ENCODE measurements around the gene TFCP2L1. TPM values are rescaled to one million over a fixed set of nuclear protein-coding genes. Genes with fewer than 3 reads are reported as not detected.

TFCP2L1 gene
- total and polyA plus RNA-seq, 4 donors = 0.06 to 1.5 (median 0.36) TPM

DNA sequence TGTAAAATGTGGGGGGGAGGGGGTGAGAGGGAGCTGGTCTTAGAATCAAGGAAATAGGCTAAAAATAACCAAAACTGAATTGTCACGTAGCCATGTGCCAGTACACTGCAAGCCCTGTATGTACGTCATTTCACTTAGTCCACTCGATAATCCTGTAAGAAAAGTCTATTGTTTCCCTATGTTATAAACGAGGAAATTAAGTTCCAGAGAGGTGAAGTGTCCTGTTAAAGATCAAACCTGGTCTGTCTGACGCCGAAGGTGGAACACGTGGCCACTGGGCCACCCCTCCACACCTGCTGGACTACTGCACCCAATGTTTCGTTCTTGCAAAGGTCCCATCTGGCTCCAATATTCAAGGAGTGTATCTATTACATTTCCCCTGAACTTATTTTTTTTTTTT lies 29.6 kb downstream of the TFCP2L1 start:
- Histone ChIP-seq H3K4me3 (ENCODE audit: low read depth in 1 of 3, low read length in 3 of 3) (no peak overlapping the region), H3K4me1 (ENCODE audit: control insufficient read depth in 4 of 4, insufficient read depth in 4 of 4, low read length in 3 of 4) (no peaks in the 10 kb centered on the region), H3K9me3 (ENCODE audit: control insufficient read depth in 4 of 4, low read length in 3 of 4) (no peaks in the 10 kb centered on the region), H3K9ac (ENCODE audit: low read depth in 1 of 2, low read length in 2 of 2) (no peak overlapping the region), H3K27me3 (ENCODE audit: control insufficient read depth in 4 of 4, insufficient read depth in 4 of 4, low read length in 3 of 4) (no peaks in the 10 kb centered on the region), H3K36me3 (ENCODE audit: control insufficient read depth in 4 of 4, insufficient read depth in 3 of 4, low read depth in 1 of 4, low read length in 3 of 4) (no peaks in the 10 kb centered on the region), H3K27ac (ENCODE audit: low read depth in 1 of 2, low read length in 2 of 2) (no peak overlapping the region)
- no peak for DNase-seq (ENCODE audit: low spot score)
- TF ChIP-seq JUND (IDR thresholded peaks at IDR 0.05) (no peak), RAD21 (IDR thresholded peaks at IDR 0.05) (no peak), TAF1 (conservative IDR thresholded peaks at IDR 0.05) (no peak), YY1 (IDR thresholded peaks at IDR 0.05) (no peak), HNF4G (IDR thresholded peaks at IDR 0.05) (no peak), NR2F2 (IDR thresholded peaks at IDR 0.05) (no peak), EGR1 (IDR thresholded peaks at IDR 0.05; ENCODE audit: low read depth in 2 of 2) (no peak)
- TF ChIP-seq, protein P1, sequence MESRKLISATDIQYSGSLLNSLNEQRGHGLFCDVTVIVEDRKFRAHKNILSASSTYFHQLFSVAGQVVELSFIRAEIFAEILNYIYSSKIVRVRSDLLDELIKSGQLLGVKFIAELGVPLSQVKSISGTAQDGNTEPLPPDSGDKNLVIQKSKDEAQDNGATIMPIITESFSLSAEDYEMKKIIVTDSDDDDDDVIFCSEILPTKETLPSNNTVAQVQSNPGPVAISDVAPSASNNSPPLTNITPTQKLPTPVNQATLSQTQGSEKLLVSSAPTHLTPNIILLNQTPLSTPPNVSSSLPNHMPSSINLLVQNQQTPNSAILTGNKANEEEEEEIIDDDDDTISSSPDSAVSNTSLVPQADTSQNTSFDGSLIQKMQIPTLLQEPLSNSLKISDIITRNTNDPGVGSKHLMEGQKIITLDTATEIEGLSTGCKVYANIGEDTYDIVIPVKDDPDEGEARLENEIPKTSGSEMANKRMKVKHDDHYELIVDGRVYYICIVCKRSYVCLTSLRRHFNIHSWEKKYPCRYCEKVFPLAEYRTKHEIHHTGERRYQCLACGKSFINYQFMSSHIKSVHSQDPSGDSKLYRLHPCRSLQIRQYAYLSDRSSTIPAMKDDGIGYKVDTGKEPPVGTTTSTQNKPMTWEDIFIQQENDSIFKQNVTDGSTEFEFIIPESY (IDR thresholded peaks at IDR 0.05) = no peak
- WGBS = 77% methylated on average over 8 of the region's 8 CpGs

GRCh38 chr2:121254748-121255147 lies 30.3 kb downstream of the TFCP2L1 start:
- no peak for DNase-seq (ENCODE audit: low spot score)
- Histone ChIP-seq H3K27ac (ENCODE audit: low read depth in 1 of 2, low read length in 2 of 2) (no peak overlapping the region), H3K27me3 (ENCODE audit: control insufficient read depth in 4 of 4, insufficient read depth in 4 of 4, low read length in 3 of 4) (no peaks in the 10 kb centered on the region), H3K4me1 (ENCODE audit: control insufficient read depth in 4 of 4, insufficient read depth in 4 of 4, low read length in 3 of 4) (no peaks in the 10 kb centered on the region), H3K4me3 (ENCODE audit: low read depth in 1 of 3, low read length in 3 of 3) (no peak overlapping the region), H3K36me3 (ENCODE audit: control insufficient read depth in 4 of 4, insufficient read depth in 3 of 4, low read depth in 1 of 4, low read length in 3 of 4) (no peaks in the 10 kb centered on the region), H3K9me3 (ENCODE audit: control insufficient read depth in 4 of 4, low read length in 3 of 4) (no peaks in the 10 kb centered on the region), H3K9ac (ENCODE audit: low read depth in 1 of 2, low read length in 2 of 2) (no peak overlapping the region)
- TF ChIP-seq, protein P2, sequence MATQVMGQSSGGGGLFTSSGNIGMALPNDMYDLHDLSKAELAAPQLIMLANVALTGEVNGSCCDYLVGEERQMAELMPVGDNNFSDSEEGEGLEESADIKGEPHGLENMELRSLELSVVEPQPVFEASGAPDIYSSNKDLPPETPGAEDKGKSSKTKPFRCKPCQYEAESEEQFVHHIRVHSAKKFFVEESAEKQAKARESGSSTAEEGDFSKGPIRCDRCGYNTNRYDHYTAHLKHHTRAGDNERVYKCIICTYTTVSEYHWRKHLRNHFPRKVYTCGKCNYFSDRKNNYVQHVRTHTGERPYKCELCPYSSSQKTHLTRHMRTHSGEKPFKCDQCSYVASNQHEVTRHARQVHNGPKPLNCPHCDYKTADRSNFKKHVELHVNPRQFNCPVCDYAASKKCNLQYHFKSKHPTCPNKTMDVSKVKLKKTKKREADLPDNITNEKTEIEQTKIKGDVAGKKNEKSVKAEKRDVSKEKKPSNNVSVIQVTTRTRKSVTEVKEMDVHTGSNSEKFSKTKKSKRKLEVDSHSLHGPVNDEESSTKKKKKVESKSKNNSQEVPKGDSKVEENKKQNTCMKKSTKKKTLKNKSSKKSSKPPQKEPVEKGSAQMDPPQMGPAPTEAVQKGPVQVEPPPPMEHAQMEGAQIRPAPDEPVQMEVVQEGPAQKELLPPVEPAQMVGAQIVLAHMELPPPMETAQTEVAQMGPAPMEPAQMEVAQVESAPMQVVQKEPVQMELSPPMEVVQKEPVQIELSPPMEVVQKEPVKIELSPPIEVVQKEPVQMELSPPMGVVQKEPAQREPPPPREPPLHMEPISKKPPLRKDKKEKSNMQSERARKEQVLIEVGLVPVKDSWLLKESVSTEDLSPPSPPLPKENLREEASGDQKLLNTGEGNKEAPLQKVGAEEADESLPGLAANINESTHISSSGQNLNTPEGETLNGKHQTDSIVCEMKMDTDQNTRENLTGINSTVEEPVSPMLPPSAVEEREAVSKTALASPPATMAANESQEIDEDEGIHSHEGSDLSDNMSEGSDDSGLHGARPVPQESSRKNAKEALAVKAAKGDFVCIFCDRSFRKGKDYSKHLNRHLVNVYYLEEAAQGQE (IDR thresholded peaks at IDR 0.05) = no peak
- TF ChIP-seq EGR1 (IDR thresholded peaks at IDR 0.05; ENCODE audit: low read depth in 2 of 2) (no peak), YY1 (IDR thresholded peaks at IDR 0.05) (no peak), JUND (IDR thresholded peaks at IDR 0.05) (no peak), SP1 (IDR thresholded peaks at IDR 0.05) (no peak), NR2F2 (IDR thresholded peaks at IDR 0.05) (no peak), HNF4G (IDR thresholded peaks at IDR 0.05) (no peak), FOXA1 (IDR thresholded peaks at IDR 0.05) (no peak), RXRA (IDR thresholded peaks at IDR 0.05) (no peak), GABPA (IDR thresholded peaks at IDR 0.05 in 1 of 2, conservative IDR thresholded peaks at IDR 0.05 in 1 of 2) (no peak), FOXA2 (IDR thresholded peaks at IDR 0.05) (no peak), HNF4A (conservative IDR thresholded peaks at IDR 0.05) (no peak), RAD21 (IDR thresholded peaks at IDR 0.05) (no peak), MAX (IDR thresholded peaks at IDR 0.05) (no peak)
- TF ChIP-seq, protein P3, sequence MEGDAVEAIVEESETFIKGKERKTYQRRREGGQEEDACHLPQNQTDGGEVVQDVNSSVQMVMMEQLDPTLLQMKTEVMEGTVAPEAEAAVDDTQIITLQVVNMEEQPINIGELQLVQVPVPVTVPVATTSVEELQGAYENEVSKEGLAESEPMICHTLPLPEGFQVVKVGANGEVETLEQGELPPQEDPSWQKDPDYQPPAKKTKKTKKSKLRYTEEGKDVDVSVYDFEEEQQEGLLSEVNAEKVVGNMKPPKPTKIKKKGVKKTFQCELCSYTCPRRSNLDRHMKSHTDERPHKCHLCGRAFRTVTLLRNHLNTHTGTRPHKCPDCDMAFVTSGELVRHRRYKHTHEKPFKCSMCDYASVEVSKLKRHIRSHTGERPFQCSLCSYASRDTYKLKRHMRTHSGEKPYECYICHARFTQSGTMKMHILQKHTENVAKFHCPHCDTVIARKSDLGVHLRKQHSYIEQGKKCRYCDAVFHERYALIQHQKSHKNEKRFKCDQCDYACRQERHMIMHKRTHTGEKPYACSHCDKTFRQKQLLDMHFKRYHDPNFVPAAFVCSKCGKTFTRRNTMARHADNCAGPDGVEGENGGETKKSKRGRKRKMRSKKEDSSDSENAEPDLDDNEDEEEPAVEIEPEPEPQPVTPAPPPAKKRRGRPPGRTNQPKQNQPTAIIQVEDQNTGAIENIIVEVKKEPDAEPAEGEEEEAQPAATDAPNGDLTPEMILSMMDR (IDR thresholded peaks at IDR 0.05; ENCODE audit: low read depth, low read length, missing input control) = no peak
- TF ChIP-seq, protein P1 (IDR thresholded peaks at IDR 0.05) = no peak
- TF ChIP-seq, protein P4, sequence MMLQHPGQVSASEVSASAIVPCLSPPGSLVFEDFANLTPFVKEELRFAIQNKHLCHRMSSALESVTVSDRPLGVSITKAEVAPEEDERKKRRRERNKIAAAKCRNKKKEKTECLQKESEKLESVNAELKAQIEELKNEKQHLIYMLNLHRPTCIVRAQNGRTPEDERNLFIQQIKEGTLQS (IDR thresholded peaks at IDR 0.05) = no peak
- 78% methylated on average over 4 of the region's 4 CpGs for WGBS

Data from liver (tissue), 9 donors.